Endothelial cell of umbilical vein (primary cell): ENCODE data around the gene HMG20A. TPM values are rescaled to one million over a fixed set of nuclear protein-coding genes. Genes with fewer than 3 reads are reported as not detected.

Experiments used
- BruUV-seq: library from RNA; stranded (reverse); fragments of 400-500 nt; replicated peaks from 2 replicates; lab custom pipeline; 2021; lab: Mats Ljungman, UMichigan
- CTCF ChIA-PET: fragments of 300-600, 350-600 bp; sonication (Branson Sonifier 250); formaldehyde crosslinking; loops from one replicate; lab custom pipeline; 2021; ENCODE audit warnings: antibody characterized with exemption, inconsistent platforms; lab: Charles Lee
- POLR2A ChIA-PET: fragments of 300-600, 350-600 bp; sonication (Branson Sonifier 250); formaldehyde crosslinking; loops from one replicate; lab custom pipeline; 2021; ENCODE audit warnings: antibody characterized with exemption, inconsistent platforms; lab: Charles Lee
- DNase-seq: peaks from one replicate; pipeline ENCODE4 v3.0.0-alpha.2; 2011; ENCODE audit warnings: low read depth, low spot score
- FAIRE-seq: peaks from 2 replicates; lab custom pipeline; 2011; peaks lifted over from hg19 to GRCh38; lab: Jason Lieb, UNC
- H2AFZ ChIP-seq: 2 replicates; pipeline ENCODE4 v1.6.0; 2012; ENCODE audit warnings: low read depth, low read length, control low read depth, inconsistent platforms
- H3K27ac ChIP-seq: 2 replicates; pipeline ENCODE4 v1.5.1; 2011; ENCODE audit warnings: low read depth, mild to moderate bottlenecking, control low read depth, low read length, moderate library complexity; ENCODE audit not compliant: insufficient read depth
- H3K27me3 ChIP-seq, 2 experiments: 2 replicates each; pipeline versions ENCODE4 v1.6.0 to v1.6.1; 2011; ENCODE audit warnings: low read length in 2 of 2, mixed read lengths in 1 of 2; ENCODE audit not compliant: control insufficient read depth in 2 of 2, insufficient read depth in 2 of 2
- H3K36me3 ChIP-seq, 2 experiments: 2 replicates in 1 of 2; 3 replicates in 1 of 2; pipeline ENCODE4 v1.5.1; 2011; ENCODE audit warnings: low read length in 2 of 2, mild to moderate bottlenecking in 1 of 2, moderate library complexity in 1 of 2; ENCODE audit not compliant: control insufficient read depth in 2 of 2, insufficient read depth in 2 of 2; ENCODE audit errors: extremely low read depth in 1 of 2
- H3K4me1 ChIP-seq: 3 replicates; pipeline ENCODE4 v1.5.1; 2011; ENCODE audit warnings: mild to moderate bottlenecking, low read length; ENCODE audit not compliant: control insufficient read depth, insufficient read depth; ENCODE audit errors: extremely low read depth
- H3K4me2 ChIP-seq: 2 replicates; pipeline ENCODE4 v1.6.1; 2011; ENCODE audit warnings: low read length, control low read depth, mixed read lengths; ENCODE audit not compliant: insufficient read depth
- H3K4me3 ChIP-seq, 3 experiments: fragments of 200-600 bp in 1 of 3; sonication (generic), shearing (Covaris generic) in 1 of 3; replicated peaks in 1 of 3; 2 replicates each; pipeline ENCODE4 v1.5.1; 2011 to 2016; ENCODE audit warnings: control low read depth in 3 of 3, low read length in 3 of 3, mild to moderate bottlenecking in 2 of 3, inconsistent platforms in 1 of 3, low read depth in 1 of 3, moderate library complexity in 1 of 3; ENCODE audit not compliant: insufficient read depth in 1 of 3
- H3K79me2 ChIP-seq: 2 replicates; pipeline ENCODE4 v1.6.0; 2012; ENCODE audit warnings: low read length, inconsistent platforms; ENCODE audit not compliant: control insufficient read depth, insufficient read depth
- H3K9ac ChIP-seq: replicated peaks from 2 replicates; pipeline ENCODE3; 2011; ENCODE audit warnings: low read length, control low read depth; ENCODE audit not compliant: insufficient read depth; ENCODE audit errors: extremely low read depth
- H3K9me1 ChIP-seq: replicated peaks from 3 replicates; pipeline ENCODE4 v1.6.0; 2011; ENCODE audit warnings: mild to moderate bottlenecking, low read length; ENCODE audit not compliant: control insufficient read depth, insufficient read depth; ENCODE audit errors: extremely low read depth
- H3K9me3 ChIP-seq: replicated peaks from 2 replicates; pipeline ENCODE4 v1.5.1; 2012; ENCODE audit warnings: low read length, inconsistent platforms; ENCODE audit not compliant: control insufficient read depth, insufficient read depth
- H4K20me1 ChIP-seq: replicated peaks from 2 replicates; pipeline ENCODE3; 2011; ENCODE audit warnings: mild to moderate bottlenecking, low read length; ENCODE audit not compliant: control insufficient read depth, insufficient read depth; ENCODE audit errors: extremely low read depth
- CTCF ChIP-seq, 2 donors: IDR thresholded peaks; 1 replicate in 1 of 2; 2 replicates in 1 of 2; pipeline ENCODE4 v1.5.1; 2011; ENCODE audit warnings: low read length in 2 of 2, mild to moderate bottlenecking in 2 of 2, moderate library complexity in 2 of 2, control low read depth in 1 of 2, inconsistent platforms in 1 of 2, low read depth in 1 of 2; ENCODE audit not compliant: insufficient read depth in 1 of 2; ENCODE audit errors: extremely low read depth in 1 of 2
- EZH2 ChIP-seq: IDR thresholded peaks from 2 replicates; pipeline ENCODE4 v1.6.1; 2012; ENCODE audit warnings: borderline replicate concordance, low read depth, mild to moderate bottlenecking, moderate library complexity, low read length, inconsistent platforms; ENCODE audit not compliant: severe bottlenecking
- FOS ChIP-seq: IDR thresholded peaks from 2 replicates; pipeline ENCODE4 v1.6.1; 2011; ENCODE audit warnings: mild to moderate bottlenecking, low read length, moderate library complexity, borderline replicate concordance; ENCODE audit not compliant: insufficient read depth
- GATA2 ChIP-seq: IDR thresholded peaks from 2 replicates; pipeline ENCODE4 v1.7.0; 2011; ENCODE audit warnings: low read depth, mild to moderate bottlenecking, moderate library complexity, mixed read lengths, low read length; ENCODE audit not compliant: insufficient read length, insufficient read depth
- JUN ChIP-seq: IDR thresholded peaks from 2 replicates; pipeline ENCODE4 v1.6.1; 2011; ENCODE audit warnings: borderline replicate concordance, low read depth; ENCODE audit not compliant: insufficient read length, insufficient read depth
- MYC ChIP-seq: IDR thresholded peaks from one replicate; pipeline ENCODE4 v1.6.1; 2011; ENCODE audit warnings: mild to moderate bottlenecking, low read depth, low read length
- POLR2AphosphoS5 ChIP-seq: IDR thresholded peaks from 2 replicates; pipeline ENCODE4 v1.6.1; 2012; ENCODE audit warnings: low read depth, mild to moderate bottlenecking, control low read depth, low read length, moderate library complexity; ENCODE audit not compliant: insufficient read depth
- dilution Hi-C: fragments of 300-500 bp; cut with MboI; formaldehyde crosslinking; loops from one replicate; pipeline ENCODE4 v1.15.0; 2019; ENCODE audit warnings: low sequenced_read_pairs; ENCODE audit not compliant: extremely low pct_ligation_motif_present
- intact Hi-C: fragments of 100-400 bp; cut with micrococcal nuclease; formaldehyde crosslinking; loops from one replicate; pipeline ENCODE4 v1.10.0; 2022
- polyA plus RNA-seq, 4 experiments: library from polyadenylated mRNA; depleted of rRNA in 3 of 4; stranded (reverse) in 3 of 4; unstranded in 1 of 4; fragments of >200 nt; gene quantifications; 2 replicates each; pipeline versions ENCODE4 v1.2.1 to v1.2.3, GENCODE V29; 2011 to 2012; ENCODE audit warnings: missing spikeins in 1 of 4
- total RNA-seq: library from RNA; stranded (reverse); gene quantifications from 2 replicates; pipeline ENCODE4 v1.2.3, GENCODE V29; 2021

The HMG20A gene
- total and polyA plus RNA-seq, 2 donors (not counting 3 experiments of a cell fraction or from before 2014, with no cell fraction given): 35.8 to 44.0 TPM

- TF ChIP-seq GATA2: no peak
- TF ChIP-seq POLR2AphosphoS5: no peak
- no peak for TF ChIP-seq MYC
- no peak for TF ChIP-seq JUN
- TF ChIP-seq FOS: no peak
- no peak for TF ChIP-seq EZH2
- POLR2A ChIA-PET: no interaction called here
- H4K20me1 ChIP-seq: no peaks in the 10 kb centered on the region
- BruUV-seq: no TSS peak
- H3K79me2 ChIP-seq: no peaks in the 10 kb centered on the region
- intact Hi-C loops (no loop called here), dilution Hi-C loops (no loop called here)
- no peak overlapping the region for H3K4me2 ChIP-seq
- H3K4me3 ChIP-seq: no peak overlapping the region
- FAIRE-seq (no peak), DNase-seq (no peak)
- no peaks in the 10 kb centered on the region for H3K36me3 ChIP-seq
- no peaks in the 10 kb centered on the region for H3K27me3 ChIP-seq
- H3K9me3 ChIP-seq: no peaks in the 10 kb centered on the region
- H3K4me1 ChIP-seq: no peaks in the 10 kb centered on the region
- no peaks in the 10 kb centered on the region for H3K9me1 ChIP-seq
- no peak overlapping the region for H3K27ac ChIP-seq
- H3K9ac ChIP-seq: no peak overlapping the region
- no peak overlapping the region for H2AFZ ChIP-seq
- CTCF ChIA-PET: interaction anchor here (1.4 kb wide), 1 partner anchor 17 kb away, joined by 6 read pairs; no protein-coding TSS in a partner anchor
Observed at GRCh38 chr15:77525907-77526594, 105.4 kb downstream of the HMG20A start.

GRCh38 chr15:77526595-77527163, 106.0 kb downstream of the HMG20A start:
- BruUV-seq: no TSS peak
- H3K79me2 ChIP-seq: no peaks in the 10 kb centered on the region
- ChIA-PET POLR2A (no interaction called here), CTCF (interaction anchor here (1.4 kb wide), 1 partner anchor 16 kb away, joined by 6 read pairs; no protein-coding TSS in a partner anchor)
- no peak overlapping the region for H3K4me2 ChIP-seq
- H3K36me3 ChIP-seq: no peaks in the 10 kb centered on the region
- no peaks in the 10 kb centered on the region for H3K9me3 ChIP-seq
- no peak overlapping the region for H3K9ac ChIP-seq
- H3K27me3 ChIP-seq: no peaks in the 10 kb centered on the region
- no peak overlapping the region for H3K27ac ChIP-seq
- dilution Hi-C loops: no loop called here
- no peak overlapping the region for H3K4me3 ChIP-seq
- no peaks in the 10 kb centered on the region for H3K4me1 ChIP-seq
- FAIRE-seq (no peak), DNase-seq (no peak)
- H2AFZ ChIP-seq: no peak overlapping the region
- no peaks in the 10 kb centered on the region for H3K9me1 ChIP-seq
- intact Hi-C loops: no loop called here
- TF ChIP-seq GATA2 (no peak), FOS (no peak), EZH2 (no peak), MYC (no peak), CTCF (IDR thresholded peaks at IDR 0.05; ENCODE audit: extremely low read depth in 1 of 2, insufficient read depth in 1 of 2, low read depth in 1 of 2, low read length in 2 of 2) (no peak), POLR2AphosphoS5 (no peak)
- H4K20me1 ChIP-seq: no peaks in the 10 kb centered on the region
